Measurements from ENCODE around the gene ZMYND19.
"Not testable (repeated sequence)": the region's sequence is repeated elsewhere in the genome, so short reads cannot be mapped to it uniquely, and the experiment has no call there.

ZMYND19 gene

DNA sequence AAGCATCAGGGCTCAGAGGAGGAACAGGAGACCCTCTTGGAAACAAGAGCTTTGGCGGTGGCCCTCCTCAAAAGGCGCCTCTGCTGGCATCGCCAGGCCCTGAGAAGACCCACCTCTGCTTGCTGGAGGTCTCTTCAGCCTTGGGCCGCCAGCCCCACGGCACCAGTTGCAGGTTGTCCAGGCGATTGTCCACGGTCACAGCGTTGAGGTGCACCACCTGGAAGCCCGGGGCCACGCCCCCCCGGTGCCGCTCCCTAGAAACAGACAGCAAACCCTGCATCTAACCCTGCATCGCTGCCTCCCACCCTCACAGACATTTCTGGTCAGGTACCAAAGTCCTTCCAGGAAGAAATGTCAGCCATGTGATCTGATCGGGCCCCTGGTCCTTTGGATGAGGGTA, 3.5 kb downstream of the ZMYND19 start:
- DNase-seq, result no peak

DNA sequence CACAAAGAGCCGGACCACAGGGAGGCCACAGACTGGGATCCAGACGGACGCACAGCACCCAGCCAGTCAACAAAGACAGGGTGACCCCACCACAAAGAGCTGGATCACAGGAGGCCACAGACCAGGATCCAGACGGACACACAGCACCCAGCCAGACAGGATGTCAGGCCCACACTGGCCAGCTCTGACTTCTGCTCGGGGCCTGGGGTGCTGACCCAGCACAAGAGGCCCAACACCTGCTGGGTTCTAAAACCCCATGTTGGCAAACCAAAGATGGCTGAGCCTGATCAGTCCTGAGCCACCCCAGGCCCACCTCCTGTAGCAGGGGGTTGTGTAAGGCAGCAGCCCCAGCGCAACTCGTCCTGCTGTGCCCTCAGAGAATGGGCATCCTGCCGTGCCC, 6.4 kb downstream of the ZMYND19 start:
- DNase-seq, result no peak

DNA sequence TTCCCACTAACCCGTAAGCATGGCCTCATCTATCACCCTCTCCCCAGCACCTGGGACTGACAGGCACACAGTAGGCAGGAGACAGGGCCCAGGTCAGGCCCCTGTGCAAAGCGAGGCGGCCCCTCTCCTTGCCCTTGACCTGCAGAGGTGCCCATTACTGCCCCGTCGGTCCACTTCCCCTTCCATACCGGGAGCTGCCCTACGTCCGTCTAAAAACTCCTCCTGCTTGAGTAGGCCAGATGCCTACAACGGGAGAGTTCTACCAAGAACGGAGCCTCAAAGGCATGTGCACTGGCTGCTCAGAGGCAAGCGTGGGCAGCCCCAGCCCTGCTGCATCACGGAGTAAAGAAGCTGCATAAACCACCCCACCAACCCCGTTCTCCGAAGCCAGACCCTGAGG, 7.0 kb downstream of the ZMYND19 start:
- no peak for DNase-seq

DNA sequence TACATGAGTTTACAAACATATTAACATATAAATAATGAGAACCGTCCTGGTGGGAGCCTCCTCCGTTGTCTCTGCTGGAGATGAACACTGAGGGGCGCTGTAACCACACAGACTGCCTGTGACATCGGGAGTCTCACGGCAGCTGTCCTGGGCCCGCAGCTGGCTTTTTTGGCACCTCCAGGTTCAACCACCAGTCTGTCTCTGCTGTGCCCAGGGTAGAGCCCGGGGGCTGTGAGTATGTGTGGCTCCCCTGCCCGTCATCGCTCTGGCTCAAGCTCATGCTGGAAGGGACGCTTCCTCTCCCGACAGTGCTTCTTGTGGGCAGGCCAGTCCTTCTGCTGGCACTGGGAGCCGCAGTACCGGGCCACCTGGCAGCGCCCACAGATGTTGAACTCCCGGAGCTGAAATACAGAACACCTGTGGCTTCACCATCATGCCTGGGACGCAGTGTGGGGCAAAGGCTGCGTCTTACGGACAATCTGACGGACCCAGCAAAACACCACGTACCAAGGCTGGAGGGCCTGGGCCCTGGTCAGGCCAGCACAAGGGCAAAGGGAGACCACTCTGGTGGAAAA, 7.9 kb downstream of the ZMYND19 start:
- no peak for DNase-seq

DNA sequence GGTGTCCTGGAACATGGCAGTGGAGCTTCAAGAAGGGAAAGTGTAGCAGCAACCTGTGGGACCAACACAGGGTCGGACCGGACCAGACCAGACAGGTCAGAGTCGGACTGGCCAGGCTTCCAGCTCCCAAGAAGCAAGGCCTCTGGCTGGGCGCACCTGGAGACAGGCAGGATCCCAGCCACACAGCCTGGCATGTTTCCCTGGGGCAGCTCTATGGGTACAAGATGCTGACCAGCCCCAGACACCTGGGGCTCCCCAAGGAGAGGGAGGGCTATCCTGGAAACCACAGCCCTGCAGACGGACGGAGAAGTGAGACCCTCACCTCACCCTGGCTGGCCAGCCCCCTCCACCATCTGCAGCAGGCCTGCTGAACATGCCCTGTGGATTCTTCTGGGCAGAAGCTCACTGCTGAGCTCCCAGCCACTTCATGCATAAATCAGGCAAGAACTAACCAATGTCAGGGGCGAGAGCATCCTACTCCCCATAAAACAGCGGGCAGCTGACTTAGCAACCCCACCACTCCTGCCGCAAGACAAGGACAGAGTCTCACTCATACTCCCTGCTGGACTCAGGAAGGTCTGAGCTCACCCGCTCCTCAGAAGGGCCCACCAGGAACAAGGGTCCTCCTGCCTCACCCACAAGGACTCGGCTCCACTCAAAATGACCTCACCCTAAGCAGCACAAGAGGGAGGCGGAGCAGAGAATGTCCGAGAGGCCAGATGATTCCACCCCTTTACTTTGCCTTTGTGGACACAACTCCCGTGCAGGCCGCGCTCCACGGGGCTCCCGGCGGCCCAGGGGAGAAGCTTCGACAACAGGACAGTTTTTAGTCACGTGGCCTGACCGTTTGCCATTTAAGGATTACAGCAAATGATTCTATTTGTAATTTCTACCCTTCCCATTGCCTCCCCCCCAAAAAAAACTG, 8.7 kb downstream of the ZMYND19 start:
- DNase-seq, result no peak

DNA sequence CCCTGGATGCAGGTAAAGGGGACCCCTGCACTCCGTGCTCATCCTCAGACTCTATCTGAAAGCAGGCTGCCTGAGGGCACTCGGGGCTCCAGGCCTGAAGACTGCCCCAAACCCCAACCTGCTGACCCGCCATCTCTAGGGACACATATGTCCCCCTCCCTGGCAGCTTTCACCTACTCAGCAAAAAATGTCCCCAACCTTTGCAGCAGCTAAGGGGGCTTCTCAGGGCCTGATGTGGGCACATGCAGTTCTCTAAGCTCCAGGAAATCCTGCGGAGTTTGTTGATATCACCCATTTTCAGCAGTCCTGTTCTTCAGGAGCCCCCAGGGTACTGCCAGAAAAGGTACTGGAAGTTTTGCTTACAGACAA, 9.4 kb downstream of the ZMYND19 start:
- no peak for DNase-seq

DNA sequence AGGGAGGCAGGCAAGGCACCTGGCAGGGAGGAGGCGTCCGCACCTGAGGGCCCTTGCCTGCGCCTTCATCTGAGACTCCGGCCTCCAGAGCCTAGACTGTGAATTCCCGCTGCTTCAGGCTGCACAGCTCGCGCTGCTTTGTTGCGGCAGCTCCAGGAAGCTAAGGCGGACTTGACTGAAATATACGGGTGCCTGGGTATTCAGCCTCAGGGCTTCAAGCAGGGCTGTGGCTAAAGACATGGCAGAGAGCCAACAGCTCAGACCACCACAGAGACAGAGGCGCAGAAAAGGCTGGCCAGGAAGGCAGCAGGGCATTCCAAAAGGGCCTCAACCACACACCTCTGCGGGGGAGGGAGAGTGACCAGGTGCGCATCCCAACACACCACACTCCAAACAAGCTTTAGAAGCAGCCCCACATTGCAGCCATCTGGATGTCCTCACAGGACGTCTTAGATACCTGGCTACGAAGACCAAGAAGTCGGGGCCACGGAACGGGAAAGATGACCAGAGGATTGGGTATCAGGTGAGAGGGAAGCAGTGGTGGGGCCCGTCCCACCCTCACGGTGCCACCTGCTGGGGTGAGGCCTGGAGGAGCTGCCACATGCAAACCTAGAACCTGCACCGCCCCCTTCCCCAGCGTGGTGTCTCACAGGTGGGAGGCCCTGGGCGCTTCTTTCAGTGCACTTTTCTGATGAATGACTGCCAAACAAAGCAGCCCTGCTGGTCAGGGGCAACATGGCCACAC, 9.9 kb downstream of the ZMYND19 start:
- DNase-seq, result no peak

DNA sequence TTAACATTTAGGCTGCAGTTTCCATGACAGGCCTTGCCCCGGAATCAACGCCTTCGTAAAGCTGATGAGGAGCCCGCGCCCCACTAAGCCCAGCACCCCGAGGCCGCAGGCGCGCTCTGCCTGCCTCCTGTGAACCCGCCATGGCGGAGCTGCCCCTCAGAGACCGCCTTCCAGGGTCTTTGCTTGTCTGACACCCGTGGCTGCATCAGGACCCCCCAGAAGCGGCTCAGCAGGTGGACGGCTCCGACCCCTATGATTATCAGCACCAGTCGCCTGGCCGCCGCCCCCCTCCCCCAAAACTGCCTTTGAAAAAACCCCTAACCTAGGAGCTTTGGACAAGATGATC, 11.1 kb downstream of the ZMYND19 start:
- no peak for DNase-seq

DNA sequence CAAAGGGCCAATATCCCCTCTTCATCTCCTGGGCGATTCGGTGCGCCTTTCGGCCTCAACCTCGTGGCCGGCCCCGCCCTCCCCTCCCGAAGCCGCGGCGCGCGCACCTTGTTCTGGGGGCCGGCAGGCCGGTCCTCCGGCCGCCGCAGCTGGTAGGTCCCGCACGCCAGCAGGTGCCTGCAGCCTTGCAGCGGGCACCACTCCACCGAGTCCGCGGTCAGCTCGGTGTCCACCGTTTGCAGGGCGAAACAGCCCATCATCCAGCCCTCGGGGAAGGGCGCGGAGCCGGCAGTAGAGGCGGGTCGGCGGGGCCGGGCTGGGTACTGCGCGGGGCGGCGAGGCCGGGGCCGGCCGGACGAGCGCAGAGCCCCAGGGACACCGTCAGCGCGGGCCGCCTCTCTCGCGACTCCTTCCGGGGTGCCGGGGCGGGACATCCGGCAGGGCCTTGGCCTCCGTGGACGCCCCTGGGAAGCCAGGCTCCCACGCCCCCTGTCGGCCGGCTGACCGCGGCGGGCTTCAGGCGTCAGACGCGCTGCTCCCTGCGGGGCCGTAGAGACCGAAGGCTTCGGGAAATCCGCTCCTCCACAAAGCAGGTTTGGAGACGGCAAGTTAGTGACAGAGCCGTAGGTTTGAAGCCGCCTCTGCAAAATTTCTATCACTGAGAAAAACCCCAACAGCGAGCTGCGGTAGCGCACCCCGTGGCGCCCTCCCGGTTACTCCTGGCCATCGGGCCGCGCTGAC, 11.6 kb downstream of the ZMYND19 start, which contains the start of gene DPH7:
DPH7 (minus strand) TSS at position 408 of the 741 bp plus-strand sequence; CDS start at position 260, 148 bp downstream.
- DNase-seq, result peak; percentile 75

DNA sequence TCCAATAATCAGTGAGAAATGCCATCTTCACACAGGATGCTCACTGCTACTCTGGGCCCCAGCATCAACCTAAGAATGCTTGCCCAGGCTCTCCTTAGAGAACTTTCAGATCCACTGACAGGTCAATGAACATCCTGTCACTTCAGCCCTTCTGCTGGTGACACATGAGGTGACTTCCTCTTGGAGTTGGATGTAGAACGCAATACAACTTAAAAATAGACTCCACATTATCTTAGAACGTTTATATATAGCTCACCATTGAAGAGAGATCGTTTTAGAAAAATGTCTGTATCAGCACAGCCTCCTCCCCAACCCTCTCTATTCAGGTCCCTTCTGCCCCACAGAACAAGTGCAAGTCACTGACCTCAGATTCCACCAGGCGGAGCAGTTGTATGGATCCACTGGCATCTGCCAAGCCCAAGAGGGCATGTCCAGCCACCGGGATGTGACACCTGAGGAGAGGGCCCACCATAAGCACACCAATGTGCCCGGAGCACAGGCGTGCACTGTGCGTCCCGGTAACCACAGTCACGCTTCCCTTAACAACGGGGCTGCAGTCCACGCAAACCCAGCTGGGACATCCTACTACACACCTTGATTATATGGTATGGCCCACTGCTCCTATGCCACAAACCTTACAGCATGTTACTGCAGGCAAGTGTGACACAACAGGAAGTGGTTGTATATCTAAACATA, 14.4 kb downstream of the ZMYND19 start:
- DNase-seq, result no peak

DNA sequence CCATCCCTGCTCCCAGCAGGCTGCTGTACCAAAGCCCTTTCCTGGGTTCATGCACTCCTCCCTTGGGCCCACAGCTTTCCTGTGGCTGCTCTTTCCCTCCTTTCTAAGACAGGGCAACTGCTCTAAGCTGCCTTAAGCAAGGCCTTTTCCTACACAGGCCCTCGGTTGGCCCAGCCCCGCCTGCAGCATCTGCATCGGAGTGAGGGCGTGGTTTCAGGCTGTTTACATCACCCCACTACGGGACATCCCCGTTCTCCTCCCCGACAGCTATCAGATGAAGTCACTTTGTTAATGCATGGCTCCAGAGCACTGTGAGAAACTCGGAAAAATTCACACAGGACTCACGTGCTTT, 15.0 kb downstream of the ZMYND19 start:
- no peak for DNase-seq

DNA sequence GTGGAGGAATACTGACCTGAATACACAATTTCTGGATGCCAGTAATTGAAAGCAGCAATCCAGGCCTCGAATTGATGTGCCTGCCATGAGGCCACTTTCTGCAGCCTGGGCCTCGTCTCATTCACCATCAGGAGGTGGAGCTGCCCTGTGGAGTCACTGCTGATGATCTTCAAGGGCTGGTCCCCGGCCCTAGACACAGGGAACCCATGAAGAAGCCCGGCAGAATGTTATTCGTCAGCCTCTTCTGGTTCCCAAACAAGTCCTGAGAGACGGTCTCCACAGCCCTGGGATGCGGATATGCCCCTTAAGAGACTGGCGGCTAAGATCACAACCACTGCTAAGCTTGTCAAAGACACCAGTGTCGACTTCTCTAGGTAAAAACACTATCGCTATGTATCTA, 16.1 kb downstream of the ZMYND19 start:
- no peak for DNase-seq

DNA sequence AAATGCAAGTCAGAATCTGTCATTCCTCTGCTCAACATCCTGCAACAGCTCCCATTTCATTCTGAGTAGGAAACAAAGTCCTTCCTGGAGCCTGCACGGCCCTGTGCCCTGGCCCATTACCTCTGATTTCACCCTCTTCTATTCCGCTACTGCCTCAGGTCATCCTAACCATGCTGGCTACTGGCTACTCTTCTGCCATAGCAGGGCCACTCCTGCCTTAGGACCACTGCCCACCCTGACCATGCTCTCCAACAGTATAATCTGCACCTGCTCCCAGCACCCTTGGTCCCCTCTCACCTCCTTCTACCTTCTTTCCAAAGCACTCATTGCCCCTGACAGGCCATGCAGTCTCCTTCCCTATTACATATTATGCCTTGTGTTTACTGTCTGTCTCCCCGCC, 19.7 kb downstream of the ZMYND19 start:
- no peak for DNase-seq

DNA sequence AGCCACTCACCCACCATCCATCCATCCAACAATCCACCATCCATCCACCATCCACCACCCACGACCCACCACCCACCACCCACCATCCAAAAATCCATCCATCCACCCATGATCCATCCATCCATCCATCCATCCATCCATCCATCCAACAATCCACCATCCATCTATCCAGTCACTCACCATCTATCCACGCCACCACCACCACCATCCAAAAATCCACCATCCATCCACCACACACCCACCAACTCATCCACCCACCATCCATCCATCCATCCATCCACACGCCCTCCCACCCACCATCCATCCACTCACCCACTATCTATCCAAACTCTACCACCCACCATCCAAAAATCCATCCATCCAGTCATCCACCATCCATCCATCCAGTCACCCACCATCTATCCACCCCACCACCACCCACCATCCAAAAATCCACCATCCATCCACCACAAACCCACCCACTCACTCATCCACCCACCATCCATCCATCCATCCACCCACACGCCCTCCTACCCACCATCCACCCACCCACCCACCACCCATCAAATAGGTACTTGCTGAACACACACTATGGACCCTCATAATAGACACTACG, 20.6 kb downstream of the ZMYND19 start:
- DNase-seq, result no peak

DNA sequence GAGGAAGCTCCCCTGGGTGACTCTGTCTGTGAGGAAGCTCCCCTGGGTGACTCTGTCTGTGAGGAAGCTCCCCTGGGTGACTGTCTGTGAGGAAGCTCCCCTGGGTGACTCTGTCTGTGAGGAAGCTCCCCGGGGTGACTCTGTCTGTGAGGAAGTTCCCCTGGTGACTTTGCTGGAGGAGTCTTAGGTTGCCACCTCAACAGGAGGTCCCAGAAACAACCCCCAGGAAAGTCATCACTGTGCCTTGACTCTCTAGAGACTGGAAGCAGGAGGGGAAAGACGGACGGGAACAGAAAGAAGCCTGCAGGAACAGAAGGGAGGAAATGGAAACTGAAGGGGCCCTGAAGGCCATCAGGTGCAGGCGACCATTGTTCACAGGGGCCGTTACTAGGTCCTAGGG, 21.9 kb downstream of the ZMYND19 start:
- not testable (repeated sequence) for DNase-seq

DNA sequence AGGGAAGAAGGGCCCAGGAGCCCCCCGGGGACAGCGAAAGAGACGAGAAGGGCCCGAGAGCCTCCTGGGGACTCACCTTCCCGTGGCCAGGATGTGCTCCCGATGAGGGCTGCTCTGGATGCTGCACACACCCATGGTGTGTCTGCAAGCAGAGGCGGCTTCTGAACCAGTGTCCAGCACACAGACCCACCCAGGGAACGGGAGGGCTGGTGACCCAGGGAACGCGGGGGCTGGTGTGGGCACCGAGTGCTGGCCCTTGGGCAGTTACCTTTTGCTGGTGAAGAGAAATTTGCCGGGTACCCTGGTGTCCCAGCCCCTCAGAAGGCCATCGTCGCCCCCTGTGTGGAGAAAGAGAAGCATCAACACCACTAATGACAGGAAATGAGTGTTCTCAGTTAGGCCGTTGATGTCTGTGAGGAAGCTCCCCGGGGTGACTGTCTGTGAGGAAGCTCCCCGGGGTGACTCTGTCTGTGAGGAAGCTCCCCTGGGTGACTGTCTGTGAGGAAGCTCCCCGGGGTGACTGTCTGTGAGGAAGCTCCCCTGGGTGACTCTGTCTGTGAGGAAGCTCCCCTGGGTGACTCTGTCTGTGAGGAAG, 25.4 kb downstream of the ZMYND19 start:
- no peak for DNase-seq

DNA sequence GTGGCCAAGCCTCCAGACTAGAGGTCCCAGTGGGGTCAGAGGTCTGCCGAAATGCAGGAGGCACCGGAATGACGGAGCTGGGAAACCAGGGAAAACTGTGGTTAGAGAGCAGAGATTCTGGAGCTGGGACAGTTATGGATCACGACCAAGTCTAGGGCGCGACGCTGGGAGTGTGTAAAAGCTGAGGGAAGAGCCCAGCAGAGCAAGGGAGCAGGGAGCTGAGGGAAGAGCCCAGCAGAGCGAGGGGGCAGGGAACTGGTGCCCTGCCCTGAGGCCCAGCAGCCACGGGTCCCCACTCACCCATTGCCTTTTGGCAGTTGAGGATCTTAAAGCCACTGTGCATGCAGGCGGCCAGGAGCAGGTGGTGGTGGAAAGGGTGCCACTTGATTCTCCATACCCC, 26.2 kb downstream of the ZMYND19 start:
- DNase-seq, result no peak

DNA sequence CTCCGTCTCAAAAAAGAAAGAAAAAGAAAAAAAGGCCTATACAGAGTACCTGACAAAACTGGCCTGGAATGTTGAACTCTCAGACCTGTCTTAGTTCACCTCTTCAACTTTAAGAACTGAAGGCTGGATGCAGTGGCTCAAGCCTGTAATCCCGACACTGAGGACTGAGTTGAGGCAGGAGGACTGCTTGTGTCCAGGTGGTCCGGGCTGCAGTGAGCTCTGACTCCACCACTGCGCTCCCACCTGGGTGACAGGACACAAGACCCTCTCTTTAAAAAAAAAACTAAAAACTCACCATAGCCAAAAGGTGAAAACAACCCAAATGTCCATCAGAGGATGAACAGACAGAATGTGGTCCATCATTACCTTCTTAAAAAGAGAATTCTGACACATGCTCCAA, 32.2 kb downstream of the ZMYND19 start:
- no peak for DNase-seq

DNA sequence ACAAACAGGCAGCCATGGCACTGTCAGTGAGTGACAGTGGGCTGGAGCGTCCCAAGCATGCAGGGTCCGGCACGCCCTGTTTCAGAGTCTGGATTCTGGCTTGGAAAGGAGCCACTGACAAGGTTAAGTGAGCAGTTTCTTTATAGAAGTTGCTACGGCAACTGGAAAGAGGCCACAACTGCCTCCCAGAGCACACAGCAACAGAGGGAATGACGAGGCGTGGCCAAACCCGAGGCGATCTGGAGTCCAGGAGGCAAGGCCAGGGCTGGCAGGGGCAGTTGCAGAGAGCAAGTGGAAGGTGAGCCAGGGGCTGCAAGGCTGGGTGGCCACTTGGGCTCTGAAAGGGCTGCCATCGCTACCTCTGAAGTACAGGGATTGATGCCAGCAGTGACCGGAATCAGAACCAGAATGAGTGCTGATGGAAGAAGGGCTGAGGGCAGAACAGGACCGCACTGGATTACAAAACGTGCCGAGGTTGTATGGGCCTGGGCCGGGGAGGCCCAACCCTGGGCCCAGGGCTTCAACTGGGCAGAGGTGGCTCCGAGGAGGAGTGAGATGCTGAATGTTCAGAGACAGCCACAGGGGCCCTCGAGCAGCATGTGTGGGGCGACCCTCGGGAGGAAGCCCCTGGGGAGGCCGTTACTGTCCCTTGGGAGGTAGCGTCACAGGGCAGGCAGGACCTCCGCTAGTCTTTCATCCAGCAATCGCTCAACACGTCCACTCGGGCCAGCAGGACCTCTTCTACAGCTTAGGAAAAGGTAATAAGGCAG, 34.1 kb downstream of the ZMYND19 start:
- no peak for DNase-seq

DNA sequence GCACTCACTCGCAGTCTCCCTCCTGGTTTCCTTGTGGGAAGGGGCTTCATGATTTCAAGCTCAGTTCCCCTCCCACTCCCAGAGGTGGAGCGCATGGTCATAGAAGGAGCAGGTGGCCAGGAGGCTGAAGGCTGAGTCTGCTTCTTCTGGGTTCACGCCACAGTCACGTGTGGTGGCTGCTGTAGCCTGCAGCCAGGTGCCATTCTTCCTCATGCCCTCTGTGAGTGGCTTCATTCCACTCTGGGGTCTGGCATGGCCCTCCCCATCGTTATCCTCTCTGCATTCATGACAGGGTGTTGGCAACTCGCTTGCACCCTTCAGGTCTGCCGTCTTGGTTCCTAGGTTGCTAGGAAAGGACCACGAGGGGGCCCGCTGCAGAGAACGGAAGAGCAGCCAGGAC, 35.1 kb downstream of the ZMYND19 start:
- no peak for DNase-seq

DNA sequence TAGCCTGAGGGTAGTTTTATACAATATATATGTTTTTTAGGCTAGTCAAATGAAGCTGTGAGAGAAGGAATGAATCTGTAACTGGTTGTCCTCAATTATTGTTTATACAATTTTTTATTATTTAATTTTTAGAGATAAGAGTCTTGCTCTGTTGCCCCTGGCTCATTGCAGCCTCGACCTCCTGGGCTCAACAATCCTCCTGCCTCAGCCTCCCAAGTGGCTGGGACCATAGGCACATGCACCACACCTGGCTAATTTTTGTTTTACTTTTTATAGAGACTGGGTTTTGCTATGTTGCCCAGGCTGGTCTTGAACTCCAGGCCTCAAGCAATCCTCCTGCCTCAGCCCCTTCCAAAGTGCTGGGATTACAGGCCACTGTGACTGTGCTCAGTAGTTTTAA, 36.0 kb downstream of the ZMYND19 start:
- no peak for DNase-seq

Data from DMS79 treated with DMSO at 0.1 percent for 48 hours (cell line).